GM21576 (cell line): ENCODE measurements around the gene RPS21.

Experiments used
- ATAC-seq: cut with Tn5 transposase; IDR thresholded peaks from one replicate; pipeline ENCODE4 v1.9.1; 2021; ENCODE audit warnings: mild to moderate bottlenecking, moderate library complexity; ENCODE audit not compliant: unreplicated experiment

The RPS21 gene

DNA sequence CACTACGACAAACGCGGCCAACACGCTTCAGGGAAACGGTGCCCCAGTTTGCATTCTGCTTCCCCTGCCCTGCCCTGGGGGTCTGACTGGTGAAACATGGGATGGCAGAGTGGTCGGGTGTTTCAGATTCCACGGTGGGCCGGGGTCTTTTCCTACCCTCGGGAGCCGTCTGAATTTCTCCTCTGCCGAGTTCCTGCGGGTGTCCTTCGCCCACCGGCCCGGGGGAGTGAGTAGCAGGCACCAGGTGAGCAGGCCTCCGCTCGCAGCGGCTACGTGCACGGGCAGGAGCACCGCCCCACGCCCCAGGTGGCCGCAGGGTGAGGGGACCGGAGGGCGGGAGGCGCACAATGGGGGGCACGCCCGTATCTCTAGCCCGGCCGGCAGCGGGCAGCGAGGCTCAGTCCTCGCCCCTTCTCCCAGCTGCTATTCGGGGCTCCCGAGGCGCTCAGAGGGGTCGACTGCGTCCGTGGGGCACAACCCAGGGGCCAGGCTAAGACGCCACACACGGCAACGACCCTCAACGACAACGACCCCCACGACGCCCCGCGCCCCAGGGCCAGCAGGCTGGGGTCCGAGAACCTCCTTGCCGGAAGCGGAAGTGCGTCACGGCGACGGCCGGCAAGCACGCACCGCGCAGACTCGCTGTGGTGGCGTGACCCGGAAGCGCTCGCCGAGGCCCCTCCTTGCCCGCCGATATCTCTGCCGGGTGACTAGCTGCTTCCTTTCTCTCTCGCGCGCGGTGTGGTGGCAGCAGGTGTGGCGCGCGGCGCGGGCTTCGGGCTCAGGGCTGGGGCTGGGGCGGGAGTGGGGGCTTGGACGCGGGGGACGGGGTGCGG lies at the start of gene RPS21:
Gene RPS21 (plus strand): TSS at position 721 of the 836 bp plus-strand sequence. CDS start 236 bp downstream, outside the sequence.
- ATAC-seq, result peak; percentile 79

DNA sequence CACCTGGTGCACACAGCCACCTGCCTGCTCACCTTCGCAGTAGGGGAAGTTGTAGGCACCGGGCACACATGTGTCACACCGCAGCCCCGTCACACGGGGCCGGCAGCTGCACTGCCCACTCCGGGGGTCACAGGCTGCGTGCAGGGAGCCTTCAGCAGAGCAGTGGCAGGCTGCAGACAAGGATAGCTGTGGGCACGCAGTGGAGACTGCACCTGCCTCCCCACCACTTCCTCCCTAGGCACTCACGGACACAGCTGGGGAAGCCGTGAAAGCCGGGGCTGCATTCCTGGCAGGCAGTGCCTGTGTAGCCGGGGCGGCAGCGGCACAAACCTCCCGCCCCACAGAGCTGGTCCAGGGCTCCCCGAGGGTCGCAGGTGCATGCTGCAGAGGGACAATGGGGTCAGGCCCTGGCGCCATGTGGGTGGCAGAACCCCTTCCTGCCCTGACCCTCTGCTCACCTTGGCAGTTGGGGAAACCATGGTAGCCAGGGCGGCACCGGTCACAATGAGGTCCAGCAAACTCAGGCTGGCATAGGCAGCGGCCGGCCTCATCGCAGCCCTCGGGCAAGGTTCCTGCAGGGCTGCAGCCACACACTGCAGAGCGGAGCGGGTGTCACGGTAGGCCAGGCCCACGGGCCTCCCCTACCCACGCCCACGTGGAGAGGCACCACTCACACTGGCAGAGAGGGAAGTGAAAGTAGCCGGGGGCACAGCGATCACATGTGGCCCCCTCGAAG lies 49.2 kb upstream of the RPS21 start:
- ATAC-seq, result no peak

DNA sequence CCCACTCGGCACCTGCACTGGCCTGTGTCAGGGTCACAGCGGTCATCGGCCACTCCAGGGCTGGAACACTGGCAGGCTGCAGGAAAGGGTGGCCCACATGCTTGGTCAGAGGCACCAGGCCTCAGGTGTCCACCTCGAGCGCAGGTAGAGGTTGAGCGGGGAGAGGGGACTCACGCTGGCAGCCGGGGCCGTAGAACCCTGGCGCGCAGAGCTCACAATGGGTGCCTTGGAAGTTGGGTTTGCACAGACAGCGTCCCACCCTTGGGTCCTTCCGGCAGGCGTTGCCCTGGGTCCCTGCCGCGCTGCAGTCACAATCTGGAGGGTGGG lies 48.6 kb upstream of the RPS21 start:
- no peak for ATAC-seq

DNA sequence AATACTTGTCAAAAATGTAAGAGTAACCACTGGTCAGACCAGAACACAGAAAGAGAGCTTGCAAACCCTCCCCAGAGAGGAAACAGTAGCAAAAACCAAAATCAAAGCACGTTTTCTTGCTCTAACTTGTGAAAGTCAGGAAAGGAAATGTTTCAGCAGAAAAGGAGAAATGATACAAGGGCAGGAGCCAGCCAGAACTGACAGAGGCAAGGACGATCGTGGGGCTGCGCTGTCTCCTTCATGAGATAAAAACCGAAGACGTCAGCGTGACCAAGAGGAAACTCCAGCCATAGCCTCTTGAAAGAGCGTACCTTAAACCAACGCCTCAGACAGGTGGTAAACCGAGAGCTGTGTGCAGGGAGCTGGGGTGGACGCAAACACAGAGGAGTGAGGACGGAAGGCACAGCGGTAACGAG lies 47.2 kb upstream of the RPS21 start:
- ATAC-seq, result peak; percentile 79

DNA sequence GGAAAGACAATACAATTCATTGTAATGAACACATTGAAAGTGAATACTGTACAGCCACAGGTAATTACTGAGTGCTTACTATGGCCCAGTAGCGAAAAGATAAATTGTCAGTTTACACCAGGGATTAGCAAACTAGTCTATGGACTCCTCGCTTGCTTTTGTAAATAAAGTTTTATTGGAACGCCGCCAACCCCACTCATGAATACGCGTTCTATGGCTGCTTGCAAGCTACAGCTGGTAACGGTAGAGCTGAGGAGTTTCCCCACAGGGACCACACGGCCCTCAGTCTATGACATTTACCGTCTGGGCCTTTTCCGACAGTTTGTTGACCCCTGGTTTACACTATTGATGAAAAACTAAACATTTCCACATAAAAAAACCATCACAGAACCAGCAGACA lies 44.0 kb upstream of the RPS21 start:
- ATAC-seq, result no peak

DNA sequence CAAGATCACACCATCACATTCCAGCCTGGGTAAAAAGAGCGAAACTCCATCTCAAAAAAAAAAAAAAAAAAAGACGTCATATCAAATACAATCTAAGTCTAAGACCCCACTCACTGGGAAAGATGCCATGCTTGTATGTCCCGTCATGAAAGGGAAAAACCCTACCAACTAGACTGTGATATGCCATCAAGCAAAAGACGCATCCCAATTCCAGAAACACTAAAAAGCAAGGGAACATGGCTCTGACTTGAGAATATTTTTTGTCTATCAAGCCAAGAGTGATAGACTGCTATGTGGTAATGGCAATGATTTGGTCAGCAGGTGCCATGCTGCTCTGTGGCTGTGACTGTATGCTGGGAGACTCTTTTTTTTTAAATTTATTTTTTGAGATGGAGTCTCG lies 42.8 kb upstream of the RPS21 start:
- no peak for ATAC-seq

DNA sequence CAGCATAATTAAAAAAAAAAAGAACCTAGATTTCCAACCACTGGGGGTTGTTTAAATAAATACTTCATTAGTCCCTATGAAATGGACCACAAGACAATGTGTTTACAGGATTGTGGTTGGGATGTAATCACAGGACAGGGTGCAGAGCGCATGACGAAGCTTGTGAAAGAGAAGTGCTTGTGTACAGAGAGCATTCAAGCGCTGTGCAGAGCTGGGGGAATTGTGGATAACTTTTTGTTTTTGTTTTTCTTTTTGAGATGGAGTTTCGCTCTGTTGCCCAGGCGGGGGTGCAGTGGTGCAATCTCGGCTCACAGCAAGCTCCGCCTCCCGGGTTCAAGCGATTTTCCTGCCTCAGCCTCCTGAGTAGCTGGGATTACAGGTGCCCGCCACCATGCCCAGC lies 42.1 kb upstream of the RPS21 start:
- no peak for ATAC-seq

DNA sequence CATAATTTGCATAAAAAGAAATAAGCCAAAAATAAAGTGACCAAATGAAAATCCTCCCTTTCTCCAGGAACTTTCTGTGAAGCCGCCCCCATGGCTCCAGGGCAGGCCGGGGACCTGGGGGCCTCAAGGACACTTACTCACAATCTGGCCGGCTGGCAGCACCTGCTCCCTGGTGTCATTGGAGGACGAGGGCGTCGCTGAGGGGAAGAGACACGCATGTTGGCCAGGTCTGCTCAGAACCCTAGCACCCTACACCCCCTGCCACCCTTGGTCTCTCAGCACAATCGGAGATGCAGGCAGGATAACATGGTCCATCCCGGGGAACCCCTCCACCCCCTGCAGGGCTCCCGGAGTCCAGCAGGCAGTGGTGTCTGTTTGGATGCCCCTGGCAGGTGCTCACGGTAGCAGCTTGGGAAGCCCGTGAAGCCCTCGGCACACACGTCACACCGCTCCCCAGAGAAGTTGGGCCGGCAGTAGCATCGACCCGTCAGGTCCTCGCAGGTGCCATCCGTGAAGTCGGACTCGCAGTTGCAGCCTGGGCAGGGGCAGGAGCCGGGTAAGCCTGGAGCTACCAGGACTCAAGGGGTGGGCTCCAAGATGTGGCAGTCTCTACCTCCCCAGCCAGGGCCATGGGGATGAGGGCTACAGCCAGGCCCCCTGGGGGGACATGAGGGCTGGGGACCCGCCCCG lies 41.1 kb upstream of the RPS21 start:
- ATAC-seq, result no peak

DNA sequence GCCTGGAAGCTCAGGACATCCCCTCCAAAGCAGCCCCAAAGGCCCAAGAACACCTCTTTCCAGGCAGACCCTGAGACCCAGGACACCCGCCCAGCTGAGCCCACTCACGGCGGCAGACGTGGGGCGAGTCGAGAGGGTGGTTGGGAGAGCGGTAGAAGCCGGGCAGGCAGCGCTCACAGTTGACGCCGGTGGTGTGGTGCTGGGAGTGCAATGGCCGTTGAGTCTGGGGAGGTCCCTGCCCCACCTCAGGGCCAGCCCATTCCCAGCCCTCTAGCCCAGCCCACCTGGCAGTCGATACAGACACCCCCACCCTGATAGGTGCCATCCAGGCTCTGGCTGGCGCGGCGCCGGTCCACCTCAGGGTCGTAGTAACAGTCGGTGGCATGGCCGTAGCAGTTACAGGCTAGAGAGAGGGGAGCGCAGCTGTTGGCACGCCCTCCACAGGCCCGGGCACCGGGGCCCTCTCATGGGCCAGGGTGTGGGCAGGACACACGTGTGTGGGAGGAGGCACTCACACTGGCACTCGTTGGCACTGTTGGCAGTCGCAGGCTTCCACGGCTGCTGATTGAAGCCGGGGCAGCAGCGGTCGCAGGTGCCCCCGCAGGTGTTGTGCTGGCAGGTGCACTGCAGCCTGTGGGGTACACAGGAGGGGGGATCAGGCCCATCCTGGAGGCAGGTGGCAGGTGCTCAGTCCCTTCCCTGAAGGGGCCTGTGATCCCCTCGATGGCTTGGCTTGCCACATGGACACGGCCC lies 40.3 kb upstream of the RPS21 start:
- no peak for ATAC-seq

DNA sequence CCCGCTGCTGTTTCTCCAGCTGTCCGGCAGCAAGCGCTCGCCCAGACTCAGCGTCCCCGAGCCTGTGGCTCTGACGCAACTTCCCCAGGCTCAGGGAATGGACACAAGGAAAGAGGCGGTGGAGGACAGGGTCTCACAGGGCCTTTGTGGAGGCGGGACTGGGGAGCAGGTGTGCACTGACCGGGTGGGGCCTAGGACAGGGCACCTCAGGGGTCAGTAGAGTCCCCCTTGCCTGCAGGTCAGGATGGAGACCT lies 39.8 kb upstream of the RPS21 start:
- ATAC-seq, result no peak

DNA sequence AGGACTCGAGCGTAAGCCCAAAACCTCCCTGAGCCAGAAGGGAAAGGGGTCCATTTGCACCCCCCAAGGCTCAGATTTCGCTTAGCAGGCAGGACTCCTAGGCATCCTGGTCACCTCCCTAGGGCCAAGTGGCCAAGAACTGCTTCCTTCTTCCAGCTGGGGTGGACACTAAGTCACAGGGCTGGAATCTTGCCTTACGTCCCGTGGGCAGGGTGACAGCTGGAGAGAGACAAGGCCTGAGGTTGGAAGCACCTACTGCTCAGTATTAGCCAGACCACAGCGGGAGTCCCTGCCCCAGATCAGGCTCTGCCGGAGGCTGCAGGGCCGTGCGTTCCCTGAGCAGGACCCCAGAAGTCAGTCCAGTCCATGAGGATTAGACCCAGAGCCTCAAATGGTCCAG lies 39.5 kb upstream of the RPS21 start:
- no peak for ATAC-seq

DNA sequence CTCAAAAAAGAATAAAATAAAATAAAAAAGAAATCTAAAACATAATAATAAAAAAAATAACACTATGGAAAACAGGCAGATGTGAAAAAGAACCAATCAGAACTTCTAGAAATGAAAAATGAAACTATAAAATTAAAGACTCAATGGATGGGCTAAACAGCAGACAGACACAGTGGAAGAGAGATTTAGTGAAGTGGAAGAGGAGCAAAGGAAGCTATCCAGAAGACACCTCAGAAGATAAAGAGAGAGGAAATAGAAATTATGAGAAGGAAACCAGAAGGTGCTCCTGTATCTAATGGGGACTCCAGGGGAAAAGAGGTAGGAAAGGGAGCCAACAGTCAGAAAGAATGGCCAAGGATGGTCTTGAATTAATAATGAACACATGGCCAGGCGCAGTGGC lies 38.3 kb upstream of the RPS21 start:
- ATAC-seq, result no peak

DNA sequence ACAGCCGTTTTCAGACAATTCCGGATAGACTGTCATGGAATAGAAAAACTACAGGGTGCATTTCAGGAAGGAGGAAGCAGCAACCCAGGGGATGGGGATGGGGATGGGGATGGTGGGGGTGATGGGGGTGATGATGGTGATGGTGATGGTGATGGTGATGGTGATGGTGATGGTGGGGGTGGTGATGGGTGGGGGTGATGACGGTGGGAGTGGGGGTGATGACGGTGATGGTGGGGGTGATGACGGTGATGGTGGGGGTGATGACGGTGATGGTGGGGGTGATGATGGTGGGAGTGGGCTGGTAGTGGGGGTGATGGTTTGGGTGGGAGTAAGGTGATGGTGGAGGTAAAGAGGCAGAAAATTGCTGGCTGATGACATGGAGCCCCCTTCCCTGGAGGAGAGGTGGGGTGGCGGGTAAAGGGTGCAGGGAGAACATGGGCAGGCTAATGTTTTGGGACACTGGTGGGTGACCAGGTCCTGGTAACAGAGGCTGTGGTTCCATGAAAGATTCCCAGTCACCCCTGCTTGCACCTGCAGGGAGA lies 37.3 kb upstream of the RPS21 start:
- ATAC-seq, result no peak

DNA sequence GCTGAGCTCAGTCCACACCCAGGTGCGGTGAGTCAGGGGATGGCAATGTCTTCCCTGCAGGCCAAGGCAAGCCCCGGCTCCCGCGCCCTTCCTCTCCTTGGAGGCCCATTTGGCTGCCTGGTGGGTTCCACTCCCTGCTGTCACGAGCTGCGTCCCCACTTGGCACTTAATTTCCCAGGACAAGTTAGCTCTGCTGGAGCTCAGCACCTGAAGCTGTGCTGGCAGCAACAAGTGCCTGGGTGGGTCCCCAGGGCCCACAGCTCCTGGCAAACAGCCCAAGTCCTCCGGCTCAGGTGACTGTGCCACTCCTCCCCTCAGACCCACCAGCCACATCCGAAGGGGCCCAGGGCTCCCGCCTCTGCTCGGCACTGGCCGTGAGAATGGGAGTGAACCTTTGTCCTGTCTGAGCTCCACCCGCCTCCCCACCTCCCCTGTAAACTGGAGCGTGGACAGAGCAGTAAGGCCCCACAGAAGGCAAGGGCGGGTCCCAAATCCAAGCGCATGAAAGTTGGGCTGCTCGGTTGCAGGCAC lies 36.7 kb upstream of the RPS21 start:
- ATAC-seq, result no peak

DNA sequence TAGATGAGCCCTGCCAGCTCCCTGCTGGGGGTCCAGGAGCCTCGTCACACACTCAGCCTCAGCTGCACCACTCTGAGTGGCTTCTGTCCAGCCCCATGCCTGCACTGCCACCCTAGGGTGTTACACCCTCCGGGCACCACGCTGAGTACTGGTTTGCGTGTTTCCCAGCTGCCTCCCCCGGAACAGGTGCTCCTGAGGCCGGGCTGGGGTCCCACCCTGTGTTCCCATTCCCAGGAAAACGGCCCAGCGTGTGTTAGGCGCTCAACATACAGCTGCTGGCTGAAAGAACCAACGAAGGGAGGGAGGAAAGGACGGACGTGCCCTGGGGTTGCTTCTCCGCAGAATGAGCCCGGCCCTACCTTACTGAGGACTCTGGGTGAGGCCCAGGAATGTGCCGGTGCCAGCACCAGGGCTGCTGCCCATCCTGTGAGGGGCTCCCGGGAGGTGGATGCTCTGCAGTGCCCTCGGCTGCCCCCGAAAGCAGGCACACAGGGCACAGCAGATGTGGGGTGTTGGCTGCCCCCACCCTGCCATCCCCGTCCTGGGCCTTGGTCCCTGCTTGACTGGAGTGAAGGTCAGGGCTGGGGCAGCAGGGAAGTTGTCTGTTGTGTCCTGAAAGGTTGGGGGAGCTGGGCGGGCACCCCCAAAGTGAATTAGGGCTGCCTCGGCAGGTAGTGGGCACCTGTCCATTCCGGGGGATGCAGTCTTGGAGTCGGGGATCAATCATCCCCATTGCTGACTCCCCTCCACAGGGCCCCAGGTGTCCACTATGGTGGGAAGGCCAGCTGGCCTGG lies 36.1 kb upstream of the RPS21 start:
- no peak for ATAC-seq

DNA sequence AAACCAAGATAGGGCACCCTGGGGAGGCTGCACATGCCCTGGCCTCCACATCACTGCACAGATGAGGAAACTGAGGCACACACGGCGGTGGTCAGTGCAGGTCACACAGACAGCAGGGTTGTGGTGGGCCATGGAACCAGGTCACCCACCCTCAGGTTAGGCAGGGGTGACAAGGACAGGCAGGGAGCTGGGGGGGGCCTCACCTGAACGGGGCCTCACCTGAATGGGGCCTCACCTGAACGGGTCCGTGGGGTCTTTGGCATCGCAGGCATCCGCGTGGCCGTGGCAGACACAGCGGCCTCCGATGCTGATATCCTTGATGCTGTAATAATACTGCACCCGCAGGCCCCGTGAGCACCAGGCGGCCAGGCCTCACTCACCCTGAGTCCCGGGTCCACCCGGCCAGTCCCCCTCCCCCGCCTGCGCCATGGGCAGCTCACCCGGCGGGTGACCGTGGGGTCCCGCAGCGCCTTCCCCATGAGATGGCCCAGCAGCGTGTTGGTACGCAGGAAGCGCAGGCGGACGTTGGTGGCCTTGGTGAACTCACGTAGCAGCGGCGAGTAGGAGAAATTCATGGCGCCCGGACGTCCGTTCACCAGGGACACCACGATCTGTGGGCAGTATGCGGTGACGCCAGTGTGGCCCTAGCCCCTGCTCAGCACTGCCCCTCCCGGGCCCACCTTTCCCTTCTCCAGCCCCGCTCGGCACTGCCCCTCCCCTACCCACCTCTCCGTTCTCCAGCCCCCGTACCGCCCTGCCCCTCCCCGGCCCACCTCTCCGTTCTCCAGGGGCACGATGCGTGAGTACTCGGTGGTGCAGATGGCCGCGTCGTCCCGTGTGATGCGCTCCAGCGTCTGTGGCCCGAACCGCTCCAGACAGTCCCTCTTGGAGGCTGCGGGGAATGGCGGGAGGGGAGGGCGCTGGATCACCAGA lies 35.2 kb upstream of the RPS21 start:
- ATAC-seq, result no peak

DNA sequence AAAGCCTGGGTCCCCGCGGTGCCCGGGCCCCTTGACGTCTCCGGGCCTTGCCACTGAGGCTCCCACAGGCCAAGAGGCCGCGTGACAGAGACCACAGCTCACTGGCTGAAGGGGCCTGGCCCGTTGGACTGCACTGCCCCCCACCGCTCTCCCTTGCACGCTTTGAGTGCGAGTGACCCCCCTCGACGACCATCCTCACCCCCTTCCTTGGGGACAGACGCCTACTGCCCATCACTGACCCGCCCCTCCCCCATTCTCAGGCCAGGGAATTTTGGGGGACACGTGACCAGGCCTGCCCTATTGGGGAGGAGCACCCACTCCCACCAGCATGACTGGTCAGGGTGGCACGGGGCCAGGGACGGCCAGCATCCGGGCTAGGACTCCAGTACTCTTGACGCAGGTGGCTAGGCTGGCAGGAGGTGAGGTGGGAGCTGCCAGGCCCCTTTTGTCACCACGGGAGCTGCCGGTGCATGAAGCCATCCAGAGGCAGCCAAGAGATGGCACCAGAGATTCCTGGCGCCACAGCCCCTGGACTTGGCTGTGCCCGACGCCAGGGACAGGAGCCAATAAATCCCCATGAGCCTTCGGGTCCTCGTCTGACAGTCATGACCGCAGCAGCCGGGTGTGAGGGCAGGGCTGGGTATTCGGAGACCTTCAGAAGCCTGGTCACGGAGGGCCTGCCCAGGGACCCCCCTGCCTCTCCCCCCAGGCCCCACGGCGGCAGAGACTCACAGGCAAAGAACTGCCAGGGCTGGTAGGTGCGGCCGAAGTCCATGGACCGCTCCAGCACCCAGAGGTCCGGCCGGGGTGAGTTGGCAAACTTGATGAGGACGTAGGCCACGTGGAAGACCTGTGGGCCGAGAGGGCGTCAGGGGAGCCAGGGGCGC lies 34.3 kb upstream of the RPS21 start:
- no peak for ATAC-seq
